ENCODE measurements around the gene RASA2.

DNA sequence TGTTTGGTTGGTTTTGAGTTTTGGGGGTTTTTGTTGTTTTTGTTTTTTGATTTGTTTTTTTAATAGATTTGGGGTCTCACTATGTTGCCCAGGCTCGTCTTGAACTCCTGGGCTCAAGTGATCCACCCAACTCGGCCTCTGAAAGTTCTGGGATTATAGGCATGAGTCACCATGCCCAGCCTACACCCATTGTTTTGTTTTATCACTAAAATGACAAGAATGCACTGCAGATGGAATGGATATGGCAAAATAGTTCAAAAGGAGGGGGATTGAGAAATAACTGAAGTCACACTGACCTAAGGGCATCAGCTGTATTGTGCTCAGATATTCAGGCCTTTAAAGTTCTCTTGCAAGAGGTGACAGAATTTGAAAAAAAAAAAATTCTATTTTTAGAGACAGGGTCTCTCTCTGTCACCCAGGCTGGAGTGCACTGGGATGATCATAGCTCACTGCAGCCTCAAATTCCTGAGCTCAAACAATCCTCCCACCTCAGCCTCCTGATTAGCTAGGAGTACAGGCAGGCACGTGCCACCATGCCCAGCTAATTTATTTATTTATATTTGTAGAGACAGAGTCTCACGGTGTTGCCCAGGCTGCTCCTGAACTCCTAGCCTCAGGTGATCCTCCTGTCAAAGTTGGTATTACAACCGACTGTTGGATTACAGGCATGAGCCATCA is 4.4 kb upstream of the RASA2 start:
- TF ChIP-seq POLR2AphosphoS5 (IDR thresholded peaks at IDR 0.05) (no peak), POLR2A (IDR thresholded peaks at IDR 0.05) (no peak), CTCF (IDR thresholded peaks at IDR 0.05) (no peak)

Data from breast epithelium (tissue), 3 donors.